ENCODE data around the gene EIF2AK3.

EIF2AK3 gene

GRCh38 chr2:88666576-88666975, 39.3 kb upstream of the EIF2AK3 start:
- no peak for DNase-seq
- 98% methylated on average over 4 of the region's 4 CpGs for WGBS (ENCODE audit: insufficient coverage)
- Histone ChIP-seq H3K36me3 (ENCODE audit: control insufficient read depth in 4 of 4, insufficient read depth in 4 of 4, low read length in 3 of 4) (no peaks in the 10 kb centered on the region), H3K9me3 (ENCODE audit: control extremely low read depth in 1 of 5, control insufficient read depth in 4 of 5, insufficient read depth in 2 of 5, low read depth in 1 of 5, low read length in 4 of 5) (peaks cover 0 to 6% (median 0%) of the 10 kb centered on the region in 5 experiments), H3K4me3 (ENCODE audit: control insufficient read depth in 1 of 7, extremely low read depth in 1 of 7, insufficient read depth in 4 of 7, low read depth in 2 of 7, low read length in 6 of 7) (no peak overlapping the region), H3K27me3 (replicated peaks in 2 of 5; ENCODE audit: control insufficient read depth in 4 of 5, insufficient read depth in 5 of 5, low read length in 4 of 5) (no peaks in the 10 kb centered on the region), H3K4me1 (ENCODE audit: control extremely low read depth in 1 of 4, control insufficient read depth in 4 of 4, insufficient read depth in 4 of 4, low read length in 3 of 4) (no peaks in the 10 kb centered on the region), H3K27ac (ENCODE audit: insufficient read depth in 1 of 2, low read depth in 1 of 2, low read length in 2 of 2, poor library complexity in 1 of 2, severe bottlenecking in 2 of 2) (no peak overlapping the region)
- POLR2A ChIA-PET, result no interaction called here
- CTCF ChIA-PET, result interaction anchor here (2.1 to 13.7 kb wide), 2 partner anchors 77 to 476 kb away, joined by 5 to 265 read pairs; no protein-coding TSS in a partner anchor

- ChIA-PET CTCF (interaction anchor here (3.9 kb wide), 1 partner anchor 12 kb away, joined by 16 read pairs; no protein-coding TSS in a partner anchor), POLR2A (no interaction called here)
- WGBS (ENCODE audit: insufficient coverage), result no CpG with 5 or more reads among the region's 1 CpG
- Histone ChIP-seq H3K36me3 (ENCODE audit: control insufficient read depth in 4 of 4, insufficient read depth in 4 of 4, low read length in 3 of 4) (no peaks in the 10 kb centered on the region), H3K9me3 (ENCODE audit: control extremely low read depth in 1 of 5, control insufficient read depth in 4 of 5, insufficient read depth in 2 of 5, low read depth in 1 of 5, low read length in 4 of 5) (peaks cover 0 to 6% (median 0%) of the 10 kb centered on the region in 5 experiments), H3K27ac (ENCODE audit: insufficient read depth in 1 of 2, low read depth in 1 of 2, low read length in 2 of 2, poor library complexity in 1 of 2, severe bottlenecking in 2 of 2) (no peak overlapping the region), H3K4me3 (ENCODE audit: control insufficient read depth in 1 of 7, extremely low read depth in 1 of 7, insufficient read depth in 4 of 7, low read depth in 2 of 7, low read length in 6 of 7) (no peak overlapping the region), H3K27me3 (replicated peaks in 2 of 5; ENCODE audit: control insufficient read depth in 4 of 5, insufficient read depth in 5 of 5, low read length in 4 of 5) (no peaks in the 10 kb centered on the region), H3K4me1 (ENCODE audit: control extremely low read depth in 1 of 4, control insufficient read depth in 4 of 4, insufficient read depth in 4 of 4, low read length in 3 of 4) (no peaks in the 10 kb centered on the region)
- DNase-seq, result no peak
These were observed 33.4 kb upstream of the EIF2AK3 start for GRCh38 chr2:88660622-88661021.

- ChIA-PET CTCF (interaction anchor here (0.6 to 3.9 kb wide), 7 partner anchors 8 to 69 kb away, joined by 3 to 16 read pairs (median 3); no protein-coding TSS in a partner anchor), POLR2A (no interaction called here)
- Histone ChIP-seq H3K4me3 (ENCODE audit: control insufficient read depth in 1 of 7, extremely low read depth in 1 of 7, insufficient read depth in 4 of 7, low read depth in 2 of 7, low read length in 6 of 7) (no peak overlapping the region), H3K27ac (ENCODE audit: insufficient read depth in 1 of 2, low read depth in 1 of 2, low read length in 2 of 2, poor library complexity in 1 of 2, severe bottlenecking in 2 of 2) (no peak overlapping the region), H3K36me3 (ENCODE audit: control insufficient read depth in 4 of 4, insufficient read depth in 4 of 4, low read length in 3 of 4) (no peaks in the 10 kb centered on the region), H3K9me3 (ENCODE audit: control extremely low read depth in 1 of 5, control insufficient read depth in 4 of 5, insufficient read depth in 2 of 5, low read depth in 1 of 5, low read length in 4 of 5) (peaks cover 0 to 6% (median 0%) of the 10 kb centered on the region in 5 experiments), H3K4me1 (ENCODE audit: control extremely low read depth in 1 of 4, control insufficient read depth in 4 of 4, insufficient read depth in 4 of 4, low read length in 3 of 4) (no peaks in the 10 kb centered on the region), H3K27me3 (replicated peaks in 2 of 5; ENCODE audit: control insufficient read depth in 4 of 5, insufficient read depth in 5 of 5, low read length in 4 of 5) (no peaks in the 10 kb centered on the region)
- 100% methylated on average over 1 of the region's 4 CpGs for WGBS (ENCODE audit: insufficient coverage)
- DNase-seq, result no peak
These were observed 32.3 kb upstream of the EIF2AK3 start for GRCh38 chr2:88659538-88659915.

GRCh38 chr2:88658881-88659537, 31.7 kb upstream of the EIF2AK3 start:
- Histone ChIP-seq H3K36me3 (ENCODE audit: control insufficient read depth in 4 of 4, insufficient read depth in 4 of 4, low read length in 3 of 4) (no peaks in the 10 kb centered on the region), H3K27ac (ENCODE audit: insufficient read depth in 1 of 2, low read depth in 1 of 2, low read length in 2 of 2, poor library complexity in 1 of 2, severe bottlenecking in 2 of 2) (no peak overlapping the region), H3K4me3 (ENCODE audit: control insufficient read depth in 1 of 7, extremely low read depth in 1 of 7, insufficient read depth in 4 of 7, low read depth in 2 of 7, low read length in 6 of 7) (no peak overlapping the region), H3K4me1 (ENCODE audit: control extremely low read depth in 1 of 4, control insufficient read depth in 4 of 4, insufficient read depth in 4 of 4, low read length in 3 of 4) (no peaks in the 10 kb centered on the region), H3K9me3 (ENCODE audit: control extremely low read depth in 1 of 5, control insufficient read depth in 4 of 5, insufficient read depth in 2 of 5, low read depth in 1 of 5, low read length in 4 of 5) (peaks cover 0 to 6% (median 0%) of the 10 kb centered on the region in 5 experiments), H3K27me3 (replicated peaks in 2 of 5; ENCODE audit: control insufficient read depth in 4 of 5, insufficient read depth in 5 of 5, low read length in 4 of 5) (no peaks in the 10 kb centered on the region)
- ChIA-PET POLR2A (no interaction called here), CTCF (interaction anchor here (0.6 to 3.9 kb wide), 6 partner anchors 9 to 64 kb away, joined by 3 to 16 read pairs (median 3); no protein-coding TSS in a partner anchor)
- peak in 1 of 3 donors; percentile 11 for DNase-seq
- 84% methylated on average over 2 of the region's 4 CpGs for WGBS (ENCODE audit: insufficient coverage)

GRCh38 chr2:88658326-88658725, 31.1 kb upstream of the EIF2AK3 start:
- CTCF ChIA-PET, result interaction anchor here (1.4 to 3.9 kb wide), 4 partner anchors 9 to 35 kb away, joined by 3 to 16 read pairs (median 5); no protein-coding TSS in a partner anchor

GRCh38 chr2:88657131-88657530, 29.9 kb upstream of the EIF2AK3 start:
- 100% methylated on average over 2 of the region's 2 CpGs for WGBS (ENCODE audit: insufficient coverage)
- ChIA-PET CTCF (interaction anchor here (1.1 to 3.9 kb wide), 4 partner anchors 14 to 67 kb away, joined by 3 to 16 read pairs (median 4); no protein-coding TSS in a partner anchor), POLR2A (no interaction called here)

More at GRCh38 chr2:88658326-88658725, 31.1 kb upstream of the EIF2AK3 start:
- H3K4me1 ChIP-seq (ENCODE audit: control extremely low read depth in 1 of 4, control insufficient read depth in 4 of 4, insufficient read depth in 4 of 4, low read length in 3 of 4), result no peaks in the 10 kb centered on the region
- H3K9me3 ChIP-seq (ENCODE audit: control extremely low read depth in 1 of 5, control insufficient read depth in 4 of 5, insufficient read depth in 2 of 5, low read depth in 1 of 5, low read length in 4 of 5), result peaks cover 0 to 1% (median 0%) of the 10 kb centered on the region in 5 experiments
- DNase-seq, result peak; percentile 15 to 28 (median 24)
- H3K27me3 ChIP-seq (replicated peaks in 2 of 5; ENCODE audit: control insufficient read depth in 4 of 5, insufficient read depth in 5 of 5, low read length in 4 of 5), result no peaks in the 10 kb centered on the region
- no peak overlapping the region for H3K27ac ChIP-seq (ENCODE audit: insufficient read depth in 1 of 2, low read depth in 1 of 2, low read length in 2 of 2, poor library complexity in 1 of 2, severe bottlenecking in 2 of 2)
- H3K4me3 ChIP-seq (ENCODE audit: control insufficient read depth in 1 of 7, extremely low read depth in 1 of 7, insufficient read depth in 4 of 7, low read depth in 2 of 7, low read length in 6 of 7), result no peak overlapping the region
- WGBS (ENCODE audit: insufficient coverage), result 78% methylated on average over 2 of the region's 3 CpGs
- H3K36me3 ChIP-seq (ENCODE audit: control insufficient read depth in 4 of 4, insufficient read depth in 4 of 4, low read length in 3 of 4), result no peaks in the 10 kb centered on the region
- POLR2A ChIA-PET, result no interaction called here

GRCh38 chr2:88656690-88657089, 29.4 kb upstream of the EIF2AK3 start:
- WGBS (ENCODE audit: insufficient coverage), result no CpG with 5 or more reads among the region's 3 CpGs
- H3K4me1 ChIP-seq (ENCODE audit: control extremely low read depth in 1 of 4, control insufficient read depth in 4 of 4, insufficient read depth in 4 of 4, low read length in 3 of 4), result no peaks in the 10 kb centered on the region
- ChIA-PET POLR2A (no interaction called here), CTCF (interaction anchor here (1.1 to 3.9 kb wide), 4 partner anchors 13 to 66 kb away, joined by 3 to 16 read pairs (median 4); no protein-coding TSS in a partner anchor)
- H3K4me3 ChIP-seq (ENCODE audit: control insufficient read depth in 1 of 7, extremely low read depth in 1 of 7, insufficient read depth in 4 of 7, low read depth in 2 of 7, low read length in 6 of 7), result no peak overlapping the region
- H3K9me3 ChIP-seq (ENCODE audit: control extremely low read depth in 1 of 5, control insufficient read depth in 4 of 5, insufficient read depth in 2 of 5, low read depth in 1 of 5, low read length in 4 of 5), result no peaks in the 10 kb centered on the region
- no peaks in the 10 kb centered on the region for H3K36me3 ChIP-seq (ENCODE audit: control insufficient read depth in 4 of 4, insufficient read depth in 4 of 4, low read length in 3 of 4)
- no peaks in the 10 kb centered on the region for H3K27me3 ChIP-seq (replicated peaks in 2 of 5; ENCODE audit: control insufficient read depth in 4 of 5, insufficient read depth in 5 of 5, low read length in 4 of 5)
- no peak overlapping the region for H3K27ac ChIP-seq (ENCODE audit: insufficient read depth in 1 of 2, low read depth in 1 of 2, low read length in 2 of 2, poor library complexity in 1 of 2, severe bottlenecking in 2 of 2)
- DNase-seq, result no peak

More at GRCh38 chr2:88657131-88657530, 29.9 kb upstream of the EIF2AK3 start:
- Histone ChIP-seq H3K27ac (ENCODE audit: insufficient read depth in 1 of 2, low read depth in 1 of 2, low read length in 2 of 2, poor library complexity in 1 of 2, severe bottlenecking in 2 of 2) (no peak overlapping the region), H3K4me3 (ENCODE audit: control insufficient read depth in 1 of 7, extremely low read depth in 1 of 7, insufficient read depth in 4 of 7, low read depth in 2 of 7, low read length in 6 of 7) (no peak overlapping the region), H3K36me3 (ENCODE audit: control insufficient read depth in 4 of 4, insufficient read depth in 4 of 4, low read length in 3 of 4) (no peaks in the 10 kb centered on the region), H3K27me3 (replicated peaks in 2 of 5; ENCODE audit: control insufficient read depth in 4 of 5, insufficient read depth in 5 of 5, low read length in 4 of 5) (no peaks in the 10 kb centered on the region), H3K4me1 (ENCODE audit: control extremely low read depth in 1 of 4, control insufficient read depth in 4 of 4, insufficient read depth in 4 of 4, low read length in 3 of 4) (no peaks in the 10 kb centered on the region), H3K9me3 (ENCODE audit: control extremely low read depth in 1 of 5, control insufficient read depth in 4 of 5, insufficient read depth in 2 of 5, low read depth in 1 of 5, low read length in 4 of 5) (no peaks in the 10 kb centered on the region)
- no peak for DNase-seq

All from common myeloid progenitor, CD34-positive (primary cell).